PC-3 (cell line): Measurements from ENCODE around the gene ANKS1B.

ENCODE experiments used
- EZH2 ChIP-seq: fragments of 300-600 bp; sonication (generic); IDR thresholded peaks from one replicate; pipeline ENCODE4 v1.6.1; 2017; ENCODE audit warnings: antibody characterized with exemption, mild to moderate bottlenecking, low read length; ENCODE audit not compliant: unreplicated experiment
- EZH2phosphoT487 ChIP-seq: fragments of 300-600 bp; sonication (generic); IDR thresholded peaks from 2 replicates; pipeline ENCODE4 v1.6.1; 2018; ENCODE audit warnings: mild to moderate bottlenecking, antibody characterized with exemption, low read length, borderline replicate concordance
- TF ChIP-seq, protein P1 (sequence below): fragments of 300-600 bp; sonication (generic); conservative IDR thresholded peaks from 2 replicates; pipeline ENCODE4 v1.5.1; 2017; ENCODE audit warnings: antibody characterized with exemption, low read depth, mild to moderate bottlenecking, low read length

GRCh38 chr12:99573980-99574379, 410.8 kb downstream of the ANKS1B start:
- TF ChIP-seq, protein P1, sequence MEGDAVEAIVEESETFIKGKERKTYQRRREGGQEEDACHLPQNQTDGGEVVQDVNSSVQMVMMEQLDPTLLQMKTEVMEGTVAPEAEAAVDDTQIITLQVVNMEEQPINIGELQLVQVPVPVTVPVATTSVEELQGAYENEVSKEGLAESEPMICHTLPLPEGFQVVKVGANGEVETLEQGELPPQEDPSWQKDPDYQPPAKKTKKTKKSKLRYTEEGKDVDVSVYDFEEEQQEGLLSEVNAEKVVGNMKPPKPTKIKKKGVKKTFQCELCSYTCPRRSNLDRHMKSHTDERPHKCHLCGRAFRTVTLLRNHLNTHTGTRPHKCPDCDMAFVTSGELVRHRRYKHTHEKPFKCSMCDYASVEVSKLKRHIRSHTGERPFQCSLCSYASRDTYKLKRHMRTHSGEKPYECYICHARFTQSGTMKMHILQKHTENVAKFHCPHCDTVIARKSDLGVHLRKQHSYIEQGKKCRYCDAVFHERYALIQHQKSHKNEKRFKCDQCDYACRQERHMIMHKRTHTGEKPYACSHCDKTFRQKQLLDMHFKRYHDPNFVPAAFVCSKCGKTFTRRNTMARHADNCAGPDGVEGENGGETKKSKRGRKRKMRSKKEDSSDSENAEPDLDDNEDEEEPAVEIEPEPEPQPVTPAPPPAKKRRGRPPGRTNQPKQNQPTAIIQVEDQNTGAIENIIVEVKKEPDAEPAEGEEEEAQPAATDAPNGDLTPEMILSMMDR, result no peak
- no peak for TF ChIP-seq EZH2
- TF ChIP-seq EZH2phosphoT487, result no peak
